DND-41 (cell line): ENCODE results near the gene ZNHIT6.

Experiments
- ATAC-seq: fragments of 200-7000 bp; cut with Tn5 transposase; 3 replicates; pipeline ENCODE4 v1.9.1; 2021; ENCODE audit warnings: low read depth; ENCODE audit not compliant: insufficient read depth
- DNase-seq: peaks from one replicate; pipeline ENCODE4 v3.0.0-alpha.2; 2020
- H2AFZ ChIP-seq: 2 replicates; pipeline ENCODE4 v1.6.0; 2012; ENCODE audit warnings: low read depth, low read length
- H3K27ac ChIP-seq: 2 replicates; pipeline ENCODE4 v1.5.1; 2012; ENCODE audit warnings: low read length, inconsistent platforms
- H3K27me3 ChIP-seq: fragments of 200-600 bp; sonication (generic); 2 replicates; pipeline ENCODE4 v1.6.0; 2012; ENCODE audit warnings: low read length, mild to moderate bottlenecking, inconsistent platforms; ENCODE audit not compliant: insufficient read depth, poor library complexity
- H3K36me3 ChIP-seq: 2 replicates; pipeline ENCODE4 v1.5.1; 2012; ENCODE audit warnings: low read length, inconsistent platforms; ENCODE audit not compliant: insufficient read depth
- H3K4me1 ChIP-seq: 2 replicates; pipeline ENCODE4 v1.5.1; 2012; ENCODE audit warnings: mild to moderate bottlenecking, low read length; ENCODE audit not compliant: insufficient read depth
- H3K4me2 ChIP-seq: 2 replicates; pipeline ENCODE4 v1.6.0; 2012; ENCODE audit warnings: mild to moderate bottlenecking, moderate library complexity, low read length, inconsistent platforms; ENCODE audit not compliant: insufficient read depth
- H3K4me3 ChIP-seq, 2 experiments: fragments of 200-600 bp in 1 of 2; shearing (Covaris generic) in 1 of 2; 2 replicates each; pipeline ENCODE4 v1.5.1; 2012 to 2016; ENCODE audit warnings: inconsistent platforms in 2 of 2, low read length in 2 of 2, mild to moderate bottlenecking in 2 of 2, low read depth in 1 of 2, moderate library complexity in 1 of 2
- H3K79me2 ChIP-seq: 2 replicates; pipeline ENCODE4 v1.6.0; 2012; ENCODE audit warnings: low read length, inconsistent platforms; ENCODE audit not compliant: insufficient read depth
- H3K9ac ChIP-seq: 2 replicates; pipeline ENCODE4 v1.6.0; 2012; ENCODE audit warnings: low read depth, mild to moderate bottlenecking, inconsistent platforms, low read length, moderate library complexity
- H3K9me3 ChIP-seq: 2 replicates; pipeline ENCODE4 v1.5.1; 2012; ENCODE audit warnings: low read length, moderate library complexity, mild to moderate bottlenecking, inconsistent platforms; ENCODE audit not compliant: insufficient read depth, severe bottlenecking
- H4K20me1 ChIP-seq: 2 replicates; pipeline ENCODE4 v1.6.0; 2012; ENCODE audit warnings: low read length; ENCODE audit not compliant: insufficient read depth
- EZH2 ChIP-seq: IDR thresholded peaks from 3 replicates; pipeline ENCODE4 v1.6.1; 2012; ENCODE audit warnings: borderline replicate concordance, low read depth, mild to moderate bottlenecking, moderate library complexity, low read length, inconsistent platforms; ENCODE audit not compliant: severe bottlenecking
- TF ChIP-seq, protein P1 (sequence below): IDR thresholded peaks from 2 replicates; pipeline ENCODE4 v1.5.1; 2012; ENCODE audit warnings: borderline replicate concordance, low read length, moderate library complexity, mild to moderate bottlenecking; ENCODE audit not compliant: poor library complexity, severe bottlenecking; ENCODE audit errors: extremely low read depth

ZNHIT6 gene

GRCh38 chr1:85599681-85600080 is 108.6 kb downstream of the ZNHIT6 start:
- Histone ChIP-seq H4K20me1 (no peaks in the 10 kb centered on the region), H3K9me3 (no peaks in the 10 kb centered on the region), H2AFZ (no peak overlapping the region), H3K27me3 (no peaks in the 10 kb centered on the region), H3K4me3 (no peak overlapping the region), H3K4me2 (no peak overlapping the region), H3K4me1 (peaks cover 8% of the 10 kb centered on the region; the same call in 1 of the 2 replicates), H3K36me3 (no peaks in the 10 kb centered on the region), H3K79me2 (no peaks in the 10 kb centered on the region), H3K9ac (no peak overlapping the region), H3K27ac (no peak overlapping the region)
- ATAC-seq, result no peak
- no peak for TF ChIP-seq EZH2
- TF ChIP-seq, protein P1, sequence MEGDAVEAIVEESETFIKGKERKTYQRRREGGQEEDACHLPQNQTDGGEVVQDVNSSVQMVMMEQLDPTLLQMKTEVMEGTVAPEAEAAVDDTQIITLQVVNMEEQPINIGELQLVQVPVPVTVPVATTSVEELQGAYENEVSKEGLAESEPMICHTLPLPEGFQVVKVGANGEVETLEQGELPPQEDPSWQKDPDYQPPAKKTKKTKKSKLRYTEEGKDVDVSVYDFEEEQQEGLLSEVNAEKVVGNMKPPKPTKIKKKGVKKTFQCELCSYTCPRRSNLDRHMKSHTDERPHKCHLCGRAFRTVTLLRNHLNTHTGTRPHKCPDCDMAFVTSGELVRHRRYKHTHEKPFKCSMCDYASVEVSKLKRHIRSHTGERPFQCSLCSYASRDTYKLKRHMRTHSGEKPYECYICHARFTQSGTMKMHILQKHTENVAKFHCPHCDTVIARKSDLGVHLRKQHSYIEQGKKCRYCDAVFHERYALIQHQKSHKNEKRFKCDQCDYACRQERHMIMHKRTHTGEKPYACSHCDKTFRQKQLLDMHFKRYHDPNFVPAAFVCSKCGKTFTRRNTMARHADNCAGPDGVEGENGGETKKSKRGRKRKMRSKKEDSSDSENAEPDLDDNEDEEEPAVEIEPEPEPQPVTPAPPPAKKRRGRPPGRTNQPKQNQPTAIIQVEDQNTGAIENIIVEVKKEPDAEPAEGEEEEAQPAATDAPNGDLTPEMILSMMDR, result no peak
- DNase-seq, result no peak
